ENCODE measurements around the gene KRT4. TPM values are rescaled to one million over a fixed set of nuclear protein-coding genes. Genes with fewer than 3 reads are reported as not detected.

KRT4 gene
- total RNA-seq, 2 donors from 2014 or later = not detected

- Histone ChIP-seq H3K4me1 (ENCODE audit: control insufficient read depth, insufficient read depth, low read length) (no peaks in the 10 kb centered on the region), H3K9me3 (ENCODE audit: control insufficient read depth, low read length) (no peaks in the 10 kb centered on the region), H3K4me3 (ENCODE audit: low read length) (no peak overlapping the region), H3K9ac (ENCODE audit: extremely low read depth, low read length, poor library complexity, severe bottlenecking) (no peak overlapping the region), H3K27me3 (ENCODE audit: control insufficient read depth, insufficient read depth, low read length, poor library complexity, severe bottlenecking) (no peaks in the 10 kb centered on the region), H3K36me3 (ENCODE audit: control insufficient read depth, insufficient read depth, low read length) (no peaks in the 10 kb centered on the region), H3K27ac (ENCODE audit: low read depth, low read length) (no peak overlapping the region)
- 85 to 90% methylated on average over 4 to 9 of the region's 9 CpGs for WGBS, 2 experiments (ENCODE audit: insufficient coverage in 1 of 2, insufficient read length in 1 of 2)
- H3K36me3 Mint-ChIP-seq (ENCODE audit: low read depth) = no peaks in the 10 kb centered on the region
- no peak for DNase-seq
- no peaks in the 10 kb centered on the region for H3K4me1 Mint-ChIP-seq
- peaks cover 8% of the 10 kb centered on the region for H3K27me3 Mint-ChIP-seq (ENCODE audit: insufficient read depth)
- no peak overlapping the region for H3K4me3 Mint-ChIP-seq
- H3K9me3 Mint-ChIP-seq = no peaks in the 10 kb centered on the region
- no peak for TF ChIP-seq CTCF (conservative IDR thresholded peaks at IDR 0.05)
- H3K27ac Mint-ChIP-seq = no peak overlapping the region
These were observed 22.8 kb upstream of the KRT4 start for GRCh38 chr12:52836491-52837412.

- H3K9ac ChIP-seq (ENCODE audit: extremely low read depth, low read length, poor library complexity, severe bottlenecking) = no peak overlapping the region
These were observed 22.1 kb upstream of the KRT4 start for GRCh38 chr12:52836042-52836466.

More at GRCh38 chr12:52836042-52836466, 22.1 kb upstream of the KRT4 start:
- no peak overlapping the region for H3K27ac Mint-ChIP-seq
- H3K27me3 Mint-ChIP-seq (ENCODE audit: insufficient read depth) = peaks cover 8% of the 10 kb centered on the region
- WGBS, 2 experiments (ENCODE audit: insufficient coverage in 1 of 2, insufficient read length in 1 of 2) = 87 to 97% methylated on average over 6 to 7 of the region's 7 CpGs
- DNase-seq = no peak
- no peak for TF ChIP-seq CTCF (conservative IDR thresholded peaks at IDR 0.05)
- no peak overlapping the region for H3K4me3 Mint-ChIP-seq
- Histone ChIP-seq H3K27me3 (ENCODE audit: control insufficient read depth, insufficient read depth, low read length, poor library complexity, severe bottlenecking) (no peaks in the 10 kb centered on the region), H3K27ac (ENCODE audit: low read depth, low read length) (no peak overlapping the region), H3K4me3 (ENCODE audit: low read length) (no peak overlapping the region), H3K36me3 (ENCODE audit: control insufficient read depth, insufficient read depth, low read length) (no peaks in the 10 kb centered on the region), H3K4me1 (ENCODE audit: control insufficient read depth, insufficient read depth, low read length) (no peaks in the 10 kb centered on the region), H3K9me3 (ENCODE audit: control insufficient read depth, low read length) (no peaks in the 10 kb centered on the region)
- no peaks in the 10 kb centered on the region for H3K9me3 Mint-ChIP-seq
- no peaks in the 10 kb centered on the region for H3K36me3 Mint-ChIP-seq (ENCODE audit: low read depth)
- no peaks in the 10 kb centered on the region for H3K4me1 Mint-ChIP-seq
